GM12891 (cell line): ENCODE results near the gene CASS4. TPM values are rescaled to one million over a fixed set of nuclear protein-coding genes. Genes with fewer than 3 reads are reported as not detected.

ENCODE experiments used
- DNase-seq: peaks from one replicate; pipeline ENCODE4 v3.0.0; 2011; ENCODE audit warnings: low spot score; ENCODE audit not compliant: insufficient read length
- FAIRE-seq: peaks from 2 replicates; lab custom pipeline; 2011; peaks lifted over from hg19 to GRCh38; lab: Jason Lieb, UNC
- PAX5 ChIP-seq: IDR thresholded peaks from 2 replicates; pipeline ENCODE4 v1.6.1; 2011; ENCODE audit warnings: low read length, moderate library complexity, mild to moderate bottlenecking; ENCODE audit not compliant: insufficient read depth, severe bottlenecking
- POLR2A ChIP-seq: IDR thresholded peaks from 2 replicates; pipeline ENCODE4 v1.6.1; 2011; ENCODE audit warnings: low read depth, low read length, control low read depth
- POLR2AphosphoS5 ChIP-seq: IDR thresholded peaks from 2 replicates; pipeline ENCODE4 v1.6.1; 2011; ENCODE audit warnings: low read depth, low read length, control low read depth
- POU2F2 ChIP-seq: IDR thresholded peaks from 2 replicates; pipeline ENCODE4 v1.6.1; 2011; ENCODE audit warnings: low read depth, mild to moderate bottlenecking, control low read depth, low read length, moderate library complexity
- SPI1 ChIP-seq: IDR thresholded peaks from 2 replicates; pipeline ENCODE4 v1.6.1; 2011; ENCODE audit warnings: low read depth, low read length, control low read depth
- TAF1 ChIP-seq: IDR thresholded peaks from 2 replicates; pipeline ENCODE4 v1.6.1; 2011; ENCODE audit warnings: low read depth, low read length, control low read depth
- polyA plus RNA-seq: library from polyadenylated mRNA; unstranded; fragments of >200 nt; gene quantifications from one replicate; pipeline ENCODE4 v1.2.1, GENCODE V29; 2012; ENCODE audit warnings: low read depth, missing spikeins, inconsistent platforms; ENCODE audit not compliant: missing spikeins

Gene CASS4, protein sequence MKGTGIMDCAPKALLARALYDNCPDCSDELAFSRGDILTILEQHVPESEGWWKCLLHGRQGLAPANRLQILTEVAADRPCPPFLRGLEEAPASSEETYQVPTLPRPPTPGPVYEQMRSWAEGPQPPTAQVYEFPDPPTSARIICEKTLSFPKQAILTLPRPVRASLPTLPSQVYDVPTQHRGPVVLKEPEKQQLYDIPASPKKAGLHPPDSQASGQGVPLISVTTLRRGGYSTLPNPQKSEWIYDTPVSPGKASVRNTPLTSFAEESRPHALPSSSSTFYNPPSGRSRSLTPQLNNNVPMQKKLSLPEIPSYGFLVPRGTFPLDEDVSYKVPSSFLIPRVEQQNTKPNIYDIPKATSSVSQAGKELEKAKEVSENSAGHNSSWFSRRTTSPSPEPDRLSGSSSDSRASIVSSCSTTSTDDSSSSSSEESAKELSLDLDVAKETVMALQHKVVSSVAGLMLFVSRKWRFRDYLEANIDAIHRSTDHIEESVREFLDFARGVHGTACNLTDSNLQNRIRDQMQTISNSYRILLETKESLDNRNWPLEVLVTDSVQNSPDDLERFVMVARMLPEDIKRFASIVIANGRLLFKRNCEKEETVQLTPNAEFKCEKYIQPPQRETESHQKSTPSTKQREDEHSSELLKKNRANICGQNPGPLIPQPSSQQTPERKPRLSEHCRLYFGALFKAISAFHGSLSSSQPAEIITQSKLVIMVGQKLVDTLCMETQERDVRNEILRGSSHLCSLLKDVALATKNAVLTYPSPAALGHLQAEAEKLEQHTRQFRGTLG
- 0.58 TPM for polyA plus RNA-seq

DNA sequence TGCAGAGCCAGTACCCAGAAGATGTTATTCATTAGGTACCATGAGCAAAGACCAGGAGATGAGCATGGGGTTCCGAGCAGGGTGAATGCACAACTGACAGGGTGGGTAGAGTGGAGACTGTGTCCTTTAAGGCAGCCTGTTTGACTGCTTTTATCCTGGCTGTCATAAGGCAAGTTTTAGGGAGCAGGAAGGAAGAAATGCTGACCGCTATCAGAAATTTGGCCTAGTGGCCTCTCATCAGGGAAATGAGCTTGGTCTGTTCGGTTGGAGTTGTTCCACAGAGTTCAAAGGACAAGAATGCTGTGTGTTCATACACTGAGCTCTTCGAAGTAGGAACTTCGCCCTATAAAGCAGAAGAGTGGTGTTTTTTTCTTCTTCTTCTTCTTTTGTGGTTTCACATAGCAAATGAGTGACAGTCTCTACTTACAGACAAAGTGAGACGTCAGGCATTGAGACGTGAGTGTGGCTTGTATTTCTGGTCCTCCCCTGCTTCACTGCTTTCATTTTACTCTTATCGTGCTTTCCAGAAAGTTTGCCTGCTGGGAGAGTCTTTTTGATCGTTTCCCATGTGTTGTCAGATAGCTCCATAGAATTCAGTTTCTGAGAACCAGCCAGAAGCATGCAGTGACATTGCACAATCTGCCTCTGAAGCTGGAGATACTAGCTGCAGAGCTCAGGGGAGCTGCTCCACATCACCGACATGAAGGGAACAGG, at the start of gene CASS4:
TSS of gene CASS4 (plus strand) at position 502 of the 714 bp plus-strand sequence. CDS start at position 701, 199 bp downstream.
- no peak for DNase-seq
- no peak for TF ChIP-seq SPI1
- no peak for TF ChIP-seq POLR2A
- no peak for TF ChIP-seq POLR2AphosphoS5
- TF ChIP-seq PAX5: no peak
- TF ChIP-seq POU2F2: no peak
- no peak for TF ChIP-seq TAF1
- peak; percentile 80 for FAIRE-seq

DNA sequence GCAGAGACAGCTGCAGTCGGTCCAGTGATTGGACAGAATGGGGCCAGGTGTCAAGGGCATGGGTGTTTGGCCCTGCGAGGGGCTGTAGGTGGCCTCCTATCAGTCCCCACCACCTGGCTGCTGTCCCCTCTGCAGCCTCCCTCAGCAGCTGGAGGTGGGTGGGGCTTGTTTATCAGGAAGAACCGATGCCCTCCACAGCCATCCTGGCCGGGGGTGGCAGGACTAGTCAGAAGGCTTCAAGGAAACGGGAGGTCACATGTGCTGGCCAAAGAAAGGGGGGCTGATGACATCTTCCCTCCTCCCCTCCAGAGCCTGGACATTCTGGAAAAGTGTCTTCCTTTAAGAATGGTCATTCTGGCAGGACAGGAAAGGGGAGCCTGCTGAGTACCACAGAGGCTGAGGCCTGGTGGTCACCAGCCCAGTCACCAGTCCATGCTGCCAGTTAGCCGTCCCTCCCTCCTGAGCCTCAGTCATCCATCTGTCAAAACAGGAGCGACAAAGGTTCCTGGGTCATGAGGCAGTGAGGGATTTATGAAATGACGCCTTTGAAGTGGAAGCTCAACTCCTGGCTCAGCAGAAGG, 49.1 kb upstream of the CASS4 start:
- DNase-seq (no peak), FAIRE-seq (no peak)
- no peak for TF ChIP-seq SPI1

DNA sequence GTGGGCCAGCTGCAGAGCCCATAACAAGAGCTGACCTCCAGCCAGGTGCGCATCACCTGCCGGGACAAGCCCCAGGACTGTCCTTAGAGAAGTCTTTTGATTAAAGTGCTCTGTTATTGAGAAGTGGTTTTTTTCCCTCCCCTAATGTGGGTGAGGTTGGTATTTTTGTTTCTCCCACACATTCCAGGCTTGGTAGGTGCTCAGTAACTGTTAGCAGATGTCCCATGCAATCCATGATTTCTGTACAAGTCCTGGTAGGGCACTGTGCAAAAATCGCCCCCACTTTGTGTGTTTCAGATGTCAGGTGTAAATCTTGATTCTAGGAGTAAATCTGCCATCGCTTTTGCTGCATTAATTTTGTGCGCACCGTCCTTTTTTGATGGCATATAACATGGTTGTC, 48.6 kb upstream of the CASS4 start:
- TF ChIP-seq POU2F2 (no peak), PAX5 (no peak), POLR2AphosphoS5 (no peak), POLR2A (no peak), TAF1 (no peak), SPI1 (no peak)
- no peak for FAIRE-seq
- no peak for DNase-seq

DNA sequence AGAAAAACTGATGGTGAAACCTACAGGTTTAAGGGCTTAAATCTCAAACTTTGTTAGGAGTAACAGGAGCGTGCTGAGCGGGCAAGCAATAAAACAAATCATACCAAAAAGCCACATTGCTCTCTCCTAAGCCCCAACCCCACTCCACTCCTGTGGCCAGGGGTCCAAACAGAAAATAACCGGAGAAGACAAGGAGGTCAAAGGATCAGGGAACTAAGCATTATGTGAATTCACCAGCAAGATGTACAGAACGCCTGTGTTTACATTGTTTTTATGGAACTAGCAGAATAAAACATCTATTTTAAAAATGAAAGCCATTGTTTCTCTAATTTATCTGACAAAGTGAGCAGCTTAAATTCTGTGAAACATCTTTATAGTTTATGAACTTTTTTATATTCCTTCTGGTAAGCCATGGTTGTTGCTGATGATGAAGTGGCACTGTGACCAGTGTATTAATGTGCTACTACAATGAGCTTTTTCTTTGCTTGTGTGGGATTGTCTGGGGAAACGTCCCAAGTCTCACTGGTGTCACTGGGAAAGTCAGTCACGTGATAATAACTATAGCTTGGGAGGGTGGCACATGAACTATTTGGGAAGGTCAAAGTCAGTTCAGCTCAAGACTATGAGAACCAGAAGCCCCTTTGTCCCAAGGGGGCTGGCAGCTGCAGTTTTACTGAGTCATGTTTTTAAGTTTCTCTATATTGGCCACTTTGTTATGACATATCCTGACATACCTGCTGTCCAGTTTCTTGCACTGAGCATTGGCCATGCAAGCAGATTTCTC, 43.5 kb upstream of the CASS4 start:
- no peak for DNase-seq
- TF ChIP-seq POLR2A: no peak
- no peak for TF ChIP-seq PAX5
- TF ChIP-seq POLR2AphosphoS5: no peak
- no peak for TF ChIP-seq TAF1
- TF ChIP-seq POU2F2: no peak
- TF ChIP-seq SPI1: no peak
- FAIRE-seq: no peak

DNA sequence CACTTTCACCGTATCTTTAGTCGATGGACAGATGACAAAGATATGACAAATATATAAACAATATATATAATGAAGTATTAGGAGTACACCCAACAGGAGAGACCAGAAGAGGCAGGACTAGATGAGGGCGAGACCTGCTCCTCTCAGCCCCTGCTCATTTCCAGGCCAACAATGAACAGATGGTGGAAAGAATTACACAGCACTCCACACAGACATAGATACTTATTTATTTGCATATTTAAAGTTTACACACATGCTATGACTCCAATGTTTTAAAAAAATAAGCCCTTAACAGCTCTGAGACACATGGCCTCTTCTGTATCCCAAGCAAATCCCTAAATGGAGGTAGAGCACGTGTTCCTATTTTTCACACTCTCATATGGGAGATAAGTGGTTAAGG, 42.9 kb upstream of the CASS4 start:
- TF ChIP-seq POLR2AphosphoS5 (no peak), POLR2A (no peak), SPI1 (no peak), TAF1 (no peak), POU2F2 (no peak), PAX5 (no peak)
- FAIRE-seq (no peak), DNase-seq (no peak)

DNA sequence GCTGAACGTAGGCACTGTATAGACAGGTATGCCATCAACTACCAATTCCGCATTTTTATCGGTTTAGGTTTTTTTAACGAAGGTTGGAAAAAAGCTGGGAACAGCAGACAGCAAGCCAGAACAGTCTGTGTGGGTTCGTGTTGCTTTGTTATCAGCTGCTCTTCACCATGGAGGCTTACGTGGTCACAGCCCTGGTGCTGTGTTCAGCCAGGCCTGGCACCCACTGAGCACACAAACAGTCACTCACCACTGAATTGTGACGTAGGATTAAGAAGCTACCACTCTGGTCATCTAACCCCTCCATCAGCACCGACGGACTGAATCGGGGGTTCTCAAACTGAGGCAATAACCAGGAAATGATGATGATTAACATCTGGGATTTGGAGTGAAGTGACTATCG, 40.1 kb upstream of the CASS4 start:
- no peak for DNase-seq
- no peak for TF ChIP-seq POU2F2
- no peak for TF ChIP-seq POLR2A
- no peak for TF ChIP-seq PAX5
- TF ChIP-seq POLR2AphosphoS5: no peak
- TF ChIP-seq TAF1: no peak
- TF ChIP-seq SPI1: no peak
- no peak for FAIRE-seq

DNA sequence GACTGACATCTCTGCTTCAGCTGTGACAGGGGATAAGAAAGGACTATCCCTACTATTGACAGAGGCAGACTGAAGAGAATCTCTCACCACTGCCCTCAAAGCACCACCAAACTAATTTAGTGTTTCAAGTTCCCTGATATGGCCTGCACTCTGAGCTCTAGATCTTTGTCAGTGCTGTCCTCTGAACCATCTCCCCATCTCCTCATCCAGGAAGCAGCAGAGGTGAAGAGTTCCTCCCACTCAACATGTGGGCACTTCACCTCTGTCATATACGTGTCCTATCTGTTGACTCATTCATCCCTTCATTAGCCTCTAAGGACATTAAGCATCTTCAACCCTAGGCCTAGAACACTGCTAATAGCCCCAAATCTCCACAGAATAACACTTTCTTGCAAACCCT, 39.2 kb upstream of the CASS4 start:
- no peak for FAIRE-seq
- no peak for DNase-seq
- no peak for TF ChIP-seq TAF1
- no peak for TF ChIP-seq POU2F2
- no peak for TF ChIP-seq POLR2AphosphoS5
- TF ChIP-seq SPI1: no peak
- TF ChIP-seq PAX5: no peak
- no peak for TF ChIP-seq POLR2A

DNA sequence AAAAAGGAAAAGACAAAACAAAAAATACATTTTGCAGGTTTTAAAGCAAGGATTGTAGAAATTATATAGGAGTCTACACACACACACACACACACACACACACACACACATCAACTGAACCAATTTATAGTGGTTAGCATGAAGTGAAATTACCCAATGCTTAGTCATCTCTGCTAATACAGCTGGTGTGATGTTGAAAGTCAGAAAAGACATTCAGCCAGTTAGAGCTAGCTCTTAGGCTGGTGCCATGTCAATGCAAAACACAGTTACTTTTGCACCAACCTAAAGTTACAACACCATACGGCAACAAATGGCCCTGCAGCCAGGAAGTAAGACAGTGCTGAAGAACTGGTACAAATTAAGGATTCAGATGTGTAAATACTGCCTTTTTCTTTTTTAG, 38.1 kb upstream of the CASS4 start:
- TF ChIP-seq POLR2AphosphoS5 (no peak), PAX5 (no peak)
- FAIRE-seq (peak; percentile 35), DNase-seq (no peak)

DNA sequence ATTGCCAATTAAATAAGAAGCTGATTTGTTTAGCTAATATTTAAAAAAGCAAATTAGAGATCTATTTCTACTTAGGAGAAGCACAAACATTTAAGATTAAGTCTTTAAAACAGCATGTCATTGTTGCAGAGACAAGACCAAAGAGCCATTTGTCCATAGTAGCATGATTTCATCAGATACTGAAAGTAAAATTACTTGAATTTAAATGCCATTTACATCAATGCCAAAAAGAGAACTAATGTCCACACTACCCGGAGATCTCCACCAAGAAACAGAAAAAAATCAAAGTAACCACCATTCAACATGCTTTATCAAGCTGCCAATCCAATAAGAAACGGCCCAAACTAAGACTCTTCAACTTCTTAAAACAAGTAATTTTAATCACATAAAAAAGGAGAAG, 35.7 kb upstream of the CASS4 start:
- TF ChIP-seq POLR2A (no peak), POU2F2 (no peak), SPI1 (no peak), PAX5 (no peak), POLR2AphosphoS5 (no peak), TAF1 (no peak)
- DNase-seq (no peak), FAIRE-seq (no peak)
